ENCODE measurements around the gene MGAT5B.

DNA sequence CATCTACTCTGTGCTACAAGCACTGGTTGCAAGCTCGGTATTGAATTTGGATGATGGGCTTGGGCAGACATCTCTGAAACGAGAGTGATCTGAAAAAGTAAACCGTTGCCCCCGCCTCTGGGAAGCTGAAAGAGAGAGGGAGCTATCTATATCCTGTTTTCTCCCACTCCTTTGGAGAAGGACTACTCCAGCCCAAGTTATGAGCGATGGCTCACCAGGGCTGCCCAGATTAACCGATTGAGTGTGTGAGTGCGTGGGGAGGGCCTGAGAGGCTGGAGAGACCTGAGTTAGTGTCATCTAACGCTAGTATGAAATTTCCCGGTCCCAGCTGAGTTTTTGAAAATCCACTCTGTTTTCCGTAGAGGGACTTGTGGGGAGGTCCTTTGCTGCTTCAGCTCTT lies 11.5 kb downstream of the MGAT5B start:
- TF ChIP-seq, protein P1, sequence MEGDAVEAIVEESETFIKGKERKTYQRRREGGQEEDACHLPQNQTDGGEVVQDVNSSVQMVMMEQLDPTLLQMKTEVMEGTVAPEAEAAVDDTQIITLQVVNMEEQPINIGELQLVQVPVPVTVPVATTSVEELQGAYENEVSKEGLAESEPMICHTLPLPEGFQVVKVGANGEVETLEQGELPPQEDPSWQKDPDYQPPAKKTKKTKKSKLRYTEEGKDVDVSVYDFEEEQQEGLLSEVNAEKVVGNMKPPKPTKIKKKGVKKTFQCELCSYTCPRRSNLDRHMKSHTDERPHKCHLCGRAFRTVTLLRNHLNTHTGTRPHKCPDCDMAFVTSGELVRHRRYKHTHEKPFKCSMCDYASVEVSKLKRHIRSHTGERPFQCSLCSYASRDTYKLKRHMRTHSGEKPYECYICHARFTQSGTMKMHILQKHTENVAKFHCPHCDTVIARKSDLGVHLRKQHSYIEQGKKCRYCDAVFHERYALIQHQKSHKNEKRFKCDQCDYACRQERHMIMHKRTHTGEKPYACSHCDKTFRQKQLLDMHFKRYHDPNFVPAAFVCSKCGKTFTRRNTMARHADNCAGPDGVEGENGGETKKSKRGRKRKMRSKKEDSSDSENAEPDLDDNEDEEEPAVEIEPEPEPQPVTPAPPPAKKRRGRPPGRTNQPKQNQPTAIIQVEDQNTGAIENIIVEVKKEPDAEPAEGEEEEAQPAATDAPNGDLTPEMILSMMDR (IDR thresholded peaks at IDR 0.05; ENCODE audit: low read length) = no peak
- TF ChIP-seq EZH2phosphoT487 (IDR thresholded peaks at IDR 0.05; ENCODE audit: low read length) = no peak
- no peak for TF ChIP-seq EZH2 (optimal IDR thresholded peaks at IDR 0.05; ENCODE audit: low read depth, low read length)
